ENCODE measurements around the gene OTUD6A.

DNA sequence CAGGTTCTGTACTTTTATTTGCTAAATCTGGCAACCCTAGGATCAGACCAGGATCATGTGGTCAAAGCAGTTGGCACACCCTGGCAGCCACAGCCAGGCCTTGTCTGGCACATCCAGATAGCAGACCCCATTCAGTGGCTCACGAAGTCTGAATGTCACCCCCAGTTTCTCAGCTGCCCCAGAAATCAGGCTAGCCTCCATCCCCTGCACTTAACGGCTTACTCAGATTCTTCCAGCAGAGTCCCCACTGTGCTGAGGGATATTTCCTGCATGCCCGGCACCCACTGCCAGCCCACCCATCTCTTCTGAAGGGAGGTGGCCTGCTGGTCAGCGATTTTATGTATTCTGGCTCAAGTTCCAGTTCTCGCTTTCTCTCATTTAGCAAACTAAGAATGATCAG lies 7.9 kb upstream of the OTUD6A start:
- TF ChIP-seq CTCF (IDR thresholded peaks at IDR 0.05 in 2 of 3, conservative IDR thresholded peaks at IDR 0.05 in 1 of 3; ENCODE audit: borderline replicate concordance in 1 of 3, insufficient read depth in 1 of 3, low read depth in 2 of 3, low read length in 2 of 3) (no peak), EZH2 (IDR thresholded peaks at IDR 0.05) (no peak), POLR2A (IDR thresholded peaks at IDR 0.05; ENCODE audit: borderline replicate concordance, extremely low read depth, insufficient read depth, insufficient read length) (no peak), CEBPB (IDR thresholded peaks at IDR 0.05; ENCODE audit: low read depth) (no peak), YY1 (IDR thresholded peaks at IDR 0.05; ENCODE audit: extremely low read depth, insufficient replicate concordance, low read depth, low read length) (no peak), EGR1 (IDR thresholded peaks at IDR 0.05; ENCODE audit: low read depth) (no peak), SRF (IDR thresholded peaks at IDR 0.05; ENCODE audit: low read depth) (no peak), ELF1 (IDR thresholded peaks at IDR 0.05; ENCODE audit: borderline replicate concordance, low read depth) (no peak), JUND (IDR thresholded peaks at IDR 0.05) (no peak), ZNF274 (IDR thresholded peaks at IDR 0.05; ENCODE audit: low read depth, low read length) (no peak), EZH2phosphoT487 (IDR thresholded peaks at IDR 0.05; ENCODE audit: borderline replicate concordance) (no peak), ZBTB33 (IDR thresholded peaks at IDR 0.05; ENCODE audit: extremely low read depth, insufficient replicate concordance, low read length) (no peak)
- TF ChIP-seq, protein P1, sequence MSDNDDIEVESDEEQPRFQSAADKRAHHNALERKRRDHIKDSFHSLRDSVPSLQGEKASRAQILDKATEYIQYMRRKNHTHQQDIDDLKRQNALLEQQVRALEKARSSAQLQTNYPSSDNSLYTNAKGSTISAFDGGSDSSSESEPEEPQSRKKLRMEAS (IDR thresholded peaks at IDR 0.05): no peak

Measured in HCT116 (cell line).